ENCODE measurements around the gene AKT1S1.

Gene AKT1S1

GRCh38 chr19:49852631-49853126, 24.5 kb downstream of the AKT1S1 start:
- DNase-seq = no peak

- DNase-seq = peak; percentile 46
These were observed 25.5 kb downstream of the AKT1S1 start for GRCh38 chr19:49851456-49852259.

DNA sequence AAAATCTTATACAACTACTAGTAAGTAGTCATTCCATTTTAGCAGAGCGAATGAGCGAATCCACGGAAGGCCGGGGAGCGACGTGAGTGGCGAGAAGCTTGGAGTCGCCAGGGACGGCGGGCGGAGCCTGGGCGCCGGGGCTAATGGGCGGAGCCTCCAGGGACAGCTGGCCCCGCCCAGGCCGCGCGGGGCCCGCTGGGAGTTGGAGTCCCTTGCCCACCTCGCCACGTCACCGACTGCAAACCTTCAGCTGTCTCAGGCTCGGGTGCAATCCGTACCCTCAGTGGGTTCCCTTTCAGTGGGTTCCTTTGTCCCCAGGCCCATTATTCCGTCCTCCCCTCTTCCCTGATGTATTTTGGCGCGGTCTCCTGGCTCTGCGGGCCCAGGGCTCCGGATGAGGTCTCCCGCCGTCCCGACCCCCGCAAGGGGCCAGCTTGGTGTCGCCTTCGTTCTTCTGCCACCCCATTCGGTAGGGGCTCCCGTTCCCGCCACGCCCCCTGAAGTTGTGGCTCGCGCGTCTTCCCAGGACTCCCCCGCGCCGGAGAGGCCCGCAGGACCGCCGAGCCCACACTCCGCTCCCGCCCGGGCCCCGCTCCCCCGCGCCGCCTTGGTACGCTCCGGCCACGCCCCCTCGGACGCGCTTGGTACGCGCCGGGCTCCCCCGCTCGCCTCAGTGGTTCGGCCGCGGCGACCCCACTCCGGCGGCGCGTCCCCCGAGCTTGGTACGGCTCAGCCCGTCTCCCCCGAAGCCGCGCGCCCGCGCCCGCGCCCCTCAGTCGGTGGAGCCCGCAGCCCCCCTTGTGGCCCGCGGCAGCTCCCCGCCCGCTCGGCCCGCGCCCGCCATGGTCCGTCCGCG, 26.4 kb downstream of the AKT1S1 start, which contains the start of gene PTOV1:
Gene PTOV1 (plus strand): TSS at position 673 of the 856 bp plus-strand sequence.
- peak; percentile 88 for DNase-seq

DNA sequence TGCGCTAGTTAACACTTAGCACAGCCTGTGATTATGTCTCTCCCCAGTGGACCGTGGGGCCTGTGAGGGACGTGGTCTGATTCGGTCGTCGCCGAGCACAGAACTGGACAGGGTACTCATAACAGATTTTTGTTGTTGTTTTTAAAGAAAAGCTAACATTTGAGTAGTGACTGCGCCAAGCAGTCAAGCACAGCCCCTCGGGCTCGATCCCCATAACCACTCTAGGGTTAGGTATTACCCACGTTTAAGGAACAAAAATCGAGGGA, 27.0 kb downstream of the AKT1S1 start:
- no peak for DNase-seq

GRCh38 chr19:49849433-49850220, 27.5 kb downstream of the AKT1S1 start:
- DNase-seq = no peak

- DNase-seq = no peak
These were observed 28.2 kb downstream of the AKT1S1 start for GRCh38 chr19:49848938-49849337.

GRCh38 chr19:49847731-49848696, 29.1 kb downstream of the AKT1S1 start:
- no peak for DNase-seq

DNA sequence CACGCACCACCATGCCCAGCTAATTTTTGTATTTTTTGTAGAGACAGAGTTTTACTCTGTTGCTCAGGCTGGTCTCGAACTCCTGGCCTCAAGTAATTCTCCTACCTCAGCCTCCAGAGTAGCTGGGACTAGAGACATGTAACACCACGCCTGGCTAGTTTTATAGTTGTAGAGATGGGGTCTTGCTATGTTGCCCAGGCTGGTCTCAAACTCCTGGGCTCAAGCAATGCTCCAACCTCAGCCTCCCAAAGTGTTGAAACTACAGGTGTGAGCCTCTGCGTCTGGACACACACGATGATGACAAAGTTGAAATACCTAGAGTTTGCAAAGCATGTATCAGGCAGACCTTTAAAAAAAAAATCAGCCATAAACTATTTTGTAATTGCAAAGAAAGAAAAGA, 30.7 kb downstream of the AKT1S1 start:
- DNase-seq = no peak

- DNase-seq = no peak
These were observed 31.7 kb downstream of the AKT1S1 start for GRCh38 chr19:49845414-49845813.

- no peak for DNase-seq
These were observed 32.7 kb downstream of the AKT1S1 start for GRCh38 chr19:49844138-49845095.

DNA sequence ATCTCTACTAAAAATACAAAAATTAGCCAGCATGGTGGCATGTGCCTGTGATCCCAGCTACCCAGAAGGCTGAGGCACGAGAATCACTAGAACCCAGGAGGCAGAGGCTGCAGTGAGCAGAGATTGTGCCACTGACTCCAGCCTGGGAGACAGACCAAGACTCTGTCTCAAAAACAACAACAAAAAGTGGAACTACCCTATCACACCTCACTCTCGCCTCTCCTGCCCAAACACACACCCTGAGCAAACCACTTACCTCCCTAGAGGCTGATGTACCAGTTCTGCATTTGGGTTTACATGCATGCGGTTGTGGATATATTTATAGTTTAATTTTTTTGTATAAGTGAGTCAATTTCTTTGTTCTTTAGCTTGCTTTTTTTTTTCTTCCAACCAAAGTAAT, 33.9 kb downstream of the AKT1S1 start:
- DNase-seq = no peak

DNA sequence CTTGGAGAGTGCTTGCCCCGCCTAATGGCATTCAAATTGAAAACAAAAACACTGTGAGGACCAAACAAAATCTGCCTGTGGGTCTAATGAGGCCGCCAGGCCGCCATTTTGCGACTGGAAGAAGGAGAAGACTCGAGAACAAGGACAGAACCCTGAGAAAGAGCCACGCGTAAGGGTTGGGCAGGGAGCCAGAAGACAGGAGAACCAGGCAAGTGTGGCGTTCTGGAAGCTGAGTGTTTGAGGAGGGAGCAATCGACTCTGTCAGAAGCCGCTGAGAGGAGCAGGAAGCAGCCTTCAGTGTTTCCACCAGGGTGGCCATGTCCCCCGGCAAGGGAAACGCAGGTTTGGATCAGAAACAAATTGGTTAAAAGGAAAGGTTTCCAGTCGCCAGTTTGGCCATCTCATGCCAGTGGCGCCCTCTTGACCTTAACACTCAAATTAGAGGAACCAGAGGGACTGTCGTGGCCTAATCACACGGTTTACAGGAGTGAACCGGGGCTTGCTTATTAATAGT, 36.4 kb downstream of the AKT1S1 start:
- no peak for DNase-seq

GRCh38 chr19:49840321-49840720, 36.8 kb downstream of the AKT1S1 start:
- no peak for DNase-seq

DNA sequence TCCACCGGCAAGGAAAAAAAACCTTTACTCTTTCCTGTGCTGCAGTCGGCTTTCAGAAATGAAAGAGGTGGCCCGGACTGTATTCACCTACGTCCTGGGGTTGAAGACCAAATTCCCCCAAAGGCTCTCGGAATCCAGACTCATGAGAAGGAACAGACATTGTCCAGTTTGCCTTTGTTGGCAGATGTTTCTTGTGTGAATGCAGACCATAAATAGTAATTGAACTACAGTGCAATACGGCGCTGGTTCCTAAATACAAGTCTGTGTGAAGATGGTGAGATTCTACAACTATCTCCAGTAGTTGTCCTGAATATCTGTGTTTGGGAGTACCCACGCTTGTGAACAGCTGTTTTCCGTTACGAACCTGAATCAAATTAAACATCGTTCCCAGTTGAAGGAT, 37.4 kb downstream of the AKT1S1 start:
- DNase-seq = no peak

GRCh38 chr19:49838885-49839588, 38.1 kb downstream of the AKT1S1 start:
- no peak for DNase-seq

DNA sequence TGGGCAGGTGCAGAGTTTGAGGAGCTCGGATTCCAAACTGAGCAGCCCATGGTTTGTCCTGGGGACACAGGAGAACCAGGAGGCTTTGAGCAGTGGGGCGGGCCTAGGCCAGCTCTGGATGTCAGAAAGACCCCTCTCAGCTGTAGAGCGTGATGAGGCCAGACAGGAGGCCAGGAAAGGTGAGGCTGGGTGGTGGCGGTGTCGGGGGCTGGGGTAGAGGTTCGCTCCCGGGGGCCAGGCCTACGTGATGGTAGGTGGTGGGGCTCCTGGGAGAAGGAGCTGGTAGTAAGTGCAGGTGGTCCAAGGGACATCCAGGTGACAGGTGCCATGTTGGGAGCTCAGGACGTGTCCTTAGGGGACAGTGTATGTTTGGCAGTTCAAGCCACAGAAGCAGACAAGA, 39.7 kb downstream of the AKT1S1 start:
- no peak for DNase-seq

GRCh38 chr19:49837009-49837310, 40.2 kb downstream of the AKT1S1 start:
- no peak for DNase-seq

DNA sequence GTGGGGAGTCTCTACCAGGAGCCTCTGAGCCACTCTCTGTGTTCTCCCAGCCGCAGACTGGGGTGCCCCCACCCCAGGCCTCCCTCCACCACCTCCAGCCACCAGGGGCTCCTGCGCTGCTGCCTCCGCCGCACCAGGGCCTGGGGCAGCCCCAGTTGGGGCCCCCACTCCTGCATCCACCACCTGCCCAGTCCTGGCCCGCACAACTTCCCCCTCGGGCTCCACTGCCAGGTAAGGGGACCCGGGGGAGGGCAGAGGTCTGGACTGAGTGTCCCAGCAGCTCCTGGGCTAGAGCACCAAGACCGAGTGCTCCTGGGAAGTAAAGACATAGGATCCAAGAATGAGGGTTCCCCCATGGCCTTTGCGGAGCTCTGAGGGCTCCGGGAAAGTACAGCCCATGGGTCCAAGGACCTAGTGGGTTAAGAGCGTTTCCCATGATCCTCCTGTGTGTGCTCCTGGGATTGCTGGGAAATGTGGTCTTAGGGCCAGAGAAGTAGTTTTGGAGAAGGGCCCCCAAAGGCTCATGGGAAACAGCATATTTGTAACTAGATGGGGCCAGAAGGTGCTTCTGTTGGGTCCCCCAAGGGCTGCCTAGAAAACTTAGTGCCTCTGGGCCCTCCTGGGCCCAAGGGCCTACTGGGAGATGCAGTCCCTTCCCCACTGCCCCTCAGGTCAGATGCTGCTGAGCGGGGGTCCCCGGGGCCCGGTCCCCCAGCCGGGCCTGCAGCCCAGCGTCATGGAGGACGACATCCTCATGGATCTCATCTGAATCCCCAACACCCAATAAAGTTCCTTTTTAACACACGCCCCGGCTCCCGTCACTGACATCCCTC, 40.8 kb downstream of the AKT1S1 start:
- no peak for DNase-seq

DNA sequence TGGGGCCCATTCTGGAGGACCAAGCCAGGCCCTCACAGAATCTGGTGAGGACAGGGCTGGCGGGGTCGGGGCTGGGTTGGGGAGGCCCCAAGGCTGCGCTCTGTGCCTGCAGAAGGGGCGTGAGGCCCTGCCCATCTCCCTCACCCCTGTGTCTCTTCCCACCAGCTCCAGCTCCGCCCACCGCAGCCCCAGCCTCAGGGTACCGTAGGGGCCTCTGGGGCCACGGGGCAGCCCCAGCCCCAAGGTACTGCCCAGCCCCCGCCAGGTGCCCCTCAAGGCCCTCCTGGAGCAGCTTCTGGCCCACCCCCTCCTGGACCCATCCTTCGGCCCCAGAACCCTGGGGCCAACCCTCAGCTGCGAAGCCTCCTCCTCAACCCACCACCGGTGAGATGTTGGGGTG, 41.6 kb downstream of the AKT1S1 start:
- DNase-seq = no peak
